ENCODE data around the gene ABHD18.
"Not testable (repeated sequence)": the region's sequence is repeated elsewhere in the genome, so short reads cannot be mapped to it uniquely, and the experiment has no call there.

Gene ABHD18

GRCh38 chr4:127975121-127975770 lies 10.0 kb downstream of the ABHD18 start:
- no peak for DNase-seq (ENCODE audit: low read depth)
- TF ChIP-seq CTCF (IDR thresholded peaks at IDR 0.05; ENCODE audit: low read depth, low read length, missing control alignments) = no peak
- no peak overlapping the region for H3K4me3 ChIP-seq (ENCODE audit: low read depth, low read length)

- no peak overlapping the region for H3K4me3 ChIP-seq (ENCODE audit: low read depth, low read length)
- no peak for TF ChIP-seq CTCF (IDR thresholded peaks at IDR 0.05; ENCODE audit: low read depth, low read length, missing control alignments)
- no peak for DNase-seq (ENCODE audit: low read depth)
These were observed 13.7 kb downstream of the ABHD18 start for GRCh38 chr4:127978930-127979329.

- H3K4me3 ChIP-seq (ENCODE audit: low read depth, low read length) = no peak overlapping the region
- no peak for TF ChIP-seq CTCF (IDR thresholded peaks at IDR 0.05; ENCODE audit: low read depth, low read length, missing control alignments)
- no peak for DNase-seq (ENCODE audit: low read depth)
These were observed 17.2 kb downstream of the ABHD18 start for GRCh38 chr4:127982445-127982844.

- H3K4me3 ChIP-seq (ENCODE audit: low read depth, low read length) = no peak overlapping the region
- TF ChIP-seq CTCF (IDR thresholded peaks at IDR 0.05; ENCODE audit: low read depth, low read length, missing control alignments) = no peak
- no peak for DNase-seq (ENCODE audit: low read depth)
These were observed 20.8 kb downstream of the ABHD18 start for GRCh38 chr4:127985989-127986388.

GRCh38 chr4:127988638-127989037 lies 23.4 kb downstream of the ABHD18 start:
- no peak for TF ChIP-seq CTCF (IDR thresholded peaks at IDR 0.05; ENCODE audit: low read depth, low read length, missing control alignments)
- no peak overlapping the region for H3K4me3 ChIP-seq (ENCODE audit: low read depth, low read length)
- no peak for DNase-seq (ENCODE audit: low read depth)

GRCh38 chr4:127993151-127993550 lies 27.9 kb downstream of the ABHD18 start:
- no peak overlapping the region for H3K4me3 ChIP-seq (ENCODE audit: low read depth, low read length)
- TF ChIP-seq CTCF (IDR thresholded peaks at IDR 0.05; ENCODE audit: low read depth, low read length, missing control alignments) = no peak
- no peak for DNase-seq (ENCODE audit: low read depth)

- H3K4me3 ChIP-seq (ENCODE audit: low read depth, low read length) = no peak overlapping the region
- no peak for TF ChIP-seq CTCF (IDR thresholded peaks at IDR 0.05; ENCODE audit: low read depth, low read length, missing control alignments)
- no peak for DNase-seq (ENCODE audit: low read depth)
These were observed 30.6 kb downstream of the ABHD18 start for GRCh38 chr4:127995776-127996175.

- H3K4me3 ChIP-seq (ENCODE audit: low read depth, low read length); DNase-seq (ENCODE audit: low read depth): not testable (repeated sequence)
These were observed 31.3 kb downstream of the ABHD18 start for GRCh38 chr4:127996521-127996920.
